Esophagus muscularis mucosa (tissue), 4 donors: Measurements from ENCODE around the gene DCAF8.

Experiments used
- CTCF ChIP-seq, 3 experiments: fragments of 200-600 bp in 2 of 3; fragments of 450-650 bp in 1 of 3; sonication (generic) in 2 of 3; IDR thresholded peaks; one replicate each; pipeline ENCODE4 v1.5.1; 2017 to 2019; ENCODE audit warnings: antibody characterized with exemption in 3 of 3, mild to moderate bottlenecking in 2 of 3, moderate library complexity in 1 of 3
- EP300 ChIP-seq: sonication (generic); formaldehyde crosslinking; IDR thresholded peaks from one replicate; pipeline ENCODE4 v1.6.1; 2017; ENCODE audit warnings: antibody characterized with exemption
- POLR2A ChIP-seq: fragments of 450-650 bp; IDR thresholded peaks from one replicate; pipeline ENCODE4 v1.6.1; 2017; ENCODE audit warnings: antibody characterized with exemption, moderate library complexity, mild to moderate bottlenecking, low read depth
- POLR2AphosphoS5 ChIP-seq, 2 donors: sonication (generic); formaldehyde crosslinking; IDR thresholded peaks; one replicate each; pipeline ENCODE4 v1.6.1; 2017; ENCODE audit warnings: antibody characterized with exemption in 2 of 2

GRCh38 chr1:160211046-160211790 is 51.1 kb downstream of the DCAF8 start:
- no peak for TF ChIP-seq POLR2AphosphoS5 (IDR thresholded peaks at IDR 0.05)
- TF ChIP-seq EP300: no peak
- no peak for TF ChIP-seq POLR2A
- no peak for TF ChIP-seq CTCF (IDR thresholded peaks at IDR 0.05)
